GM19468 (cell line): ENCODE results near the gene CTSO.

ENCODE experiments used
- ATAC-seq: cut with Tn5 transposase; IDR thresholded peaks from one replicate; pipeline ENCODE4 v1.9.1; 2021; ENCODE audit warnings: mild to moderate bottlenecking, moderate library complexity, moderate number of reproducible peaks; ENCODE audit not compliant: unreplicated experiment; ENCODE audit errors: extremely low read depth

The CTSO gene

DNA sequence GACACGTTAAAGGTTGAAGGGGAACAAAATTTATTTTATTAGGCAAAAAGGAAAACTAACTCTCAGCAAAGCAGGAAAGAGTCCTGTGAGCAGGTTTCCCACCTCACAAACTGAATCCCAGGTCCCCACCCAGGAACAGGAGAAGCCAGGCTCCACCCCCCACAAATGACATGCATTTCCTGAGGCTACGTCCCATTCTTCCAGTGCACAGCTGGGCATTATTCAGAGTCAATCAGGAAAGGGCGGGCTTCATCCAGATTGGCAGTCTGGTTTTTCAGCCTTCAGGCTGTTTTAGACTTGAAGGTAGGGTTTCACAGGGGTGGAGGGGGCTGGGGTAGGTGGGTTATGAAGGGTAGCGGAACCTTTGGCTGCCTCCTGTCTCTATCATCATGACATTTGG, 75.7 kb downstream of the CTSO start:
- no peak for ATAC-seq

DNA sequence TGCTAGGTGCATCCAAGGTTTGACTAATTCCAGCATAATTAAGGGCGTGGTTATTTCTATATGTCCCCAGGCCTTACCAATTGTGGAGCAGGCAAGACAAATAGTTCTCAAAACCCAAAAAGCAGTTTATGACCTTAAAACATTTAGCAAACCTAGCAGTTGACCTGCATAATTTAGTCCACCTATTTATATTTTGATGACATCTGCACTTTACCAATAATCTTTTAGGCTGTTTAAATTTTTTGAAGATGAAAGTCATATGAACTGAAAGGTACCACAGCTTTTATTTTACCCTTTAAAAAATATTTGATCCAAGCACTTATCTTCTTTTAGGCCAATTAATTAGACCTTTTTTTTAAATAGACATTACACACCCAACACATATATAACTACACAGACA, 77.8 kb downstream of the CTSO start:
- no peak for ATAC-seq
